A549 (cell line): Measurements from ENCODE around the gene VEZT. TPM values are rescaled to one million over a fixed set of nuclear protein-coding genes. Genes with fewer than 3 reads are reported as not detected.

Source experiments
- ATAC-seq, 2 experiments: fragments of 200-7000 bp in 1 of 2; fragments of >200 bp in 1 of 2; cut with Nextera tagmentation in 1 of 2; cut with Tn5 transposase in 1 of 2; 3 replicates each; pipeline versions ENCODE4 v1.8.0 to v1.9.1; 2018 to 2020; ENCODE audit warnings: mild to moderate bottlenecking in 1 of 2, moderate library complexity in 1 of 2
- CTCF ChIA-PET: fragments of 300-600 bp; sonication (Branson Sonifier 250); formaldehyde crosslinking; extraction: SDS; loops from one replicate; lab custom pipeline; 2021; ENCODE audit warnings: antibody characterized with exemption, inconsistent platforms; lab: Yijun Ruan, JAX
- POLR2A ChIA-PET: fragments of 350-600 bp; formaldehyde crosslinking; extraction: SDS; loops from one replicate; lab custom pipeline; 2021; ENCODE audit warnings: antibody characterized with exemption, inconsistent platforms; lab: Yijun Ruan, JAX
- DNase-seq, 2 experiments: peaks; one replicate each; pipeline versions ENCODE4 v3.0.0 to v3.0.0-alpha.2; 2011 to 2016; ENCODE audit warnings: low read depth in 1 of 2, low spot score in 1 of 2
- FAIRE-seq: peaks from 2 replicates; lab custom pipeline; 2011; peaks lifted over from hg19 to GRCh38; lab: Jason Lieb, UNC
- H3K27ac ChIP-seq, 2 experiments: fragments of >200 bp; sonication (Bioruptor Twin); formaldehyde crosslinking; 3 replicates each; pipeline ENCODE4 v1.5.1; 2016 to 2017
- H3K4me1 ChIP-seq: fragments of >200 bp; sonication (Bioruptor Twin); formaldehyde crosslinking; 3 replicates; pipeline ENCODE4 v1.6.1; 2016
- H3K4me2 ChIP-seq: fragments of >200 bp; sonication (Bioruptor Twin); formaldehyde crosslinking; 3 replicates; pipeline ENCODE4 v1.6.1; 2016
- H3K4me3 ChIP-seq: fragments of >200 bp; sonication (Bioruptor Twin); formaldehyde crosslinking; 3 replicates; pipeline ENCODE4 v1.5.1; 2016
- H3K9me3 ChIP-seq: fragments of >200 bp; sonication (Bioruptor Twin); formaldehyde crosslinking; 3 replicates; pipeline ENCODE4 v1.6.1; 2016
- EHMT2 ChIP-seq: fragments of 200-600 bp; sonication (generic); IDR thresholded peaks from 2 replicates; pipeline ENCODE4 v1.6.1; 2016; ENCODE audit warnings: antibody characterized with exemption, low read depth, mild to moderate bottlenecking, moderate library complexity
- ESRRA ChIP-seq: fragments of 150-350 bp; IDR thresholded peaks from 2 replicates; pipeline ENCODE4 v1.6.1; 2014; ENCODE audit warnings: mild to moderate bottlenecking, low read length, borderline replicate concordance
- FOSL2 ChIP-seq, 2 experiments: fragments of 450-650 bp in 1 of 2; fragments of >200 bp in 1 of 2; sonication (Bioruptor Twin) in 1 of 2; formaldehyde crosslinking; IDR thresholded peaks; 2 replicates each; pipeline versions ENCODE4 v1.5.0 to v1.6.1; 2016 to 2020; ENCODE audit warnings: mild to moderate bottlenecking in 1 of 2, moderate library complexity in 1 of 2
- FOXS1 ChIP-seq: fragments of 250-450 bp; sonication (Bioruptor Pico); IDR thresholded peaks from 2 replicates; pipeline ENCODE4 v1.5.0; 2020; ENCODE audit warnings: mild to moderate bottlenecking, moderate library complexity
- HDAC2 ChIP-seq: fragments of 200-600 bp; sonication (generic); IDR thresholded peaks from 2 replicates; pipeline ENCODE4 v1.6.1; 2016
- HES2 ChIP-seq: fragments of >200 bp; sonication (Bioruptor Twin); formaldehyde crosslinking; IDR thresholded peaks from 2 replicates; pipeline ENCODE4 v1.6.1; 2016
- HMGXB4 ChIP-seq: fragments of 250-450 bp; sonication (Bioruptor Pico); IDR thresholded peaks from 2 replicates; pipeline ENCODE4 v1.5.0; 2021; ENCODE audit warnings: mild to moderate bottlenecking, moderate library complexity, borderline replicate concordance
- HOXA7 ChIP-seq: fragments of 250-450 bp; sonication (Bioruptor Pico); IDR thresholded peaks from 2 replicates; pipeline ENCODE4 v1.5.0; 2020; ENCODE audit warnings: mild to moderate bottlenecking, moderate library complexity
- HOXB5 ChIP-seq: fragments of 250-450 bp; sonication (Bioruptor Pico); IDR thresholded peaks from 2 replicates; pipeline ENCODE4 v1.5.0; 2020; ENCODE audit warnings: mild to moderate bottlenecking, moderate library complexity
- JUN ChIP-seq, 2 experiments: fragments of >200 bp; sonication (Bioruptor Twin); formaldehyde crosslinking; IDR thresholded peaks; 2 replicates in 1 of 2; 3 replicates in 1 of 2; pipeline ENCODE4 v1.6.1; 2016 to 2017
- KDM5A ChIP-seq: fragments of 200-600 bp; sonication (generic); IDR thresholded peaks from 2 replicates; pipeline ENCODE4 v1.6.1; 2016; ENCODE audit warnings: antibody characterized with exemption, mild to moderate bottlenecking
- MAFK ChIP-seq: fragments of 450-650 bp; IDR thresholded peaks from 2 replicates; pipeline ENCODE4 v1.6.1; 2014; ENCODE audit not compliant: partially characterized antibody
- MAX ChIP-seq: IDR thresholded peaks from 2 replicates; pipeline ENCODE4 v1.6.1; 2012
- NFE2L2 ChIP-seq: fragments of 150-350 bp; conservative IDR thresholded peaks from 2 replicates; pipeline ENCODE4 v1.6.1; 2014; ENCODE audit warnings: low read length
- NR3C1 ChIP-seq: fragments of >200 bp; sonication (Bioruptor Twin); formaldehyde crosslinking; IDR thresholded peaks from 3 replicates; pipeline ENCODE4 v1.6.1; 2017
- PHF8 ChIP-seq: fragments of 200-600 bp; sonication (generic); IDR thresholded peaks from 2 replicates; pipeline ENCODE4 v1.6.1; 2016; ENCODE audit warnings: low read depth, mild to moderate bottlenecking, antibody characterized with exemption, moderate library complexity, borderline replicate concordance
- RAD21 ChIP-seq, 2 experiments: fragments of >200 bp in 1 of 2; sonication (Bioruptor Twin) in 1 of 2; formaldehyde crosslinking in 1 of 2; IDR thresholded peaks in 1 of 2; conservative IDR thresholded peaks in 1 of 2; 2 replicates in 1 of 2; 3 replicates in 1 of 2; pipeline ENCODE4 v1.6.1; 2012 to 2018; ENCODE audit warnings: inconsistent platforms in 1 of 2
- RCOR1 ChIP-seq: fragments of 150-350 bp; IDR thresholded peaks from 2 replicates; pipeline ENCODE4 v1.6.1; 2014; ENCODE audit warnings: antibody characterized with exemption, low read length, low read depth
- SMC3 ChIP-seq: fragments of >200 bp; sonication (Bioruptor Twin); formaldehyde crosslinking; IDR thresholded peaks from 3 replicates; pipeline ENCODE4 v1.6.1; 2018; ENCODE audit warnings: inconsistent platforms
- SREBF2 ChIP-seq: fragments of 450-650 bp; IDR thresholded peaks from 2 replicates; pipeline ENCODE4 v1.6.1; 2014; ENCODE audit warnings: mild to moderate bottlenecking, moderate library complexity
- TFCP2L1 ChIP-seq: fragments of 250-450 bp; sonication (Bioruptor Pico); IDR thresholded peaks from 2 replicates; pipeline ENCODE4 v1.5.0; 2021; ENCODE audit warnings: mild to moderate bottlenecking
- ZSCAN20 ChIP-seq: fragments of 250-450 bp; sonication (Bioruptor Pico); IDR thresholded peaks from 2 replicates; pipeline ENCODE4 v1.8.0; 2022; ENCODE audit warnings: mild to moderate bottlenecking, moderate library complexity
- WGBS: methylation state at CpG from one replicate; pipeline ENCODE4 v1.1.6; 2017; ENCODE audit errors: missing lambda C conversion rate; 5-methylcytosine and 5-hydroxymethylcytosine counted together
- polyA plus RNA-seq, 4 experiments: library from polyadenylated mRNA; depleted of rRNA in 3 of 4; stranded (reverse); fragments of >200 nt; fragmentation: RNase III in 1 of 4; extraction: RNeasy Plus Mini Kit Qiagen cat#74134 plus additional on column Dnase treatment in 1 of 4; gene quantifications; 2 replicates in 3 of 4; 3 replicates in 1 of 4; pipeline ENCODE4 v1.2.3, GENCODE V29; 2011 to 2017
- TF ChIP-seq, protein P1 (sequence below): IDR thresholded peaks from 2 replicates; pipeline ENCODE4 v1.6.1; 2012
- TF ChIP-seq, protein P2 (sequence below): fragments of >200 bp; sonication (Bioruptor Twin); formaldehyde crosslinking; IDR thresholded peaks from 3 replicates; pipeline ENCODE4 v1.6.1; 2016

Gene VEZT
- polyA plus RNA-seq, 2 of the 4 experiments (the other 2 are of a cell fraction): 87.1 to 259 TPM

- 42% methylated on average over 5 of the region's 5 CpGs for WGBS
- Histone ChIP-seq H3K4me2 (peak overlapping the region; percentile 40), H3K9me3 (no peaks in the 10 kb centered on the region), H3K4me1 (peaks cover 77% of the 10 kb centered on the region), H3K27ac (peak overlapping the region; percentile 73 to 90), H3K4me3 (no peak overlapping the region)
- CTCF ChIA-PET: interaction anchor here (0.8 to 0.9 kb wide), 4 partner anchors 9 to 65 kb away, joined by 3 to 4 read pairs (median 3); partner anchors contain the start of gene FGD6
- no peak for TF ChIP-seq RAD21 (conservative IDR thresholded peaks at IDR 0.05 in 1 of 2, IDR thresholded peaks at IDR 0.05 in 1 of 2)
- peak; percentile 92 for TF ChIP-seq MAFK
- TF ChIP-seq MAX: peak; percentile 39
- TF ChIP-seq FOSL2 (IDR thresholded peaks at IDR 0.05): no peak
- TF ChIP-seq FOSL2 (CRISPR knock-in tag; IDR thresholded peaks at IDR 0.05): peak; percentile 57
- no peak for TF ChIP-seq HOXB5 (CRISPR knock-in tag)
- TF ChIP-seq HOXA7: no peak
- peak; percentile 30; the same call in 1 of the 2 replicates for TF ChIP-seq NFE2L2
- DNase-seq (peak in 1 of 2 experiments; percentile 79), ATAC-seq (peak; percentile 59), FAIRE-seq (no peak)
- POLR2A ChIA-PET: no interaction called here
Measured at GRCh38 chr12:95182868-95183415, 34.7 kb upstream of the VEZT start.

DNA sequence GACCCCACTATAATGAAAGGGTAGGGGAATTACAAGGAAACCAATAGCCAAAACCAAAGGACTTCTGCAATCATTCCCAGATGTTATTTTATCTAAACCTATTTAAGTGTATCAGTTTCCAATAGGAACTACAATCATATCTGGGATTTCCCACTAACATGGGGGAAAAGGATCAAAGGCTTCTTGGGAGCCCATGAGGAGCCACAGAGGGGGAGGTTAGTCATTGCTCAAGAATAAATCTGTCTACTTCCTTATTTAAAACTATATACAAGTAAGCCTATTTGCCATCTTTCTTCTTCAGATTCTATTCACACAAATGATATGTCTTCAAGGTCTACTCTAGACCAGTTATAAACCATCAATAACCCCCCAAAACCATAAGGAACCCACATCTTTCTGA lies 33.5 kb upstream of the VEZT start:
- Histone ChIP-seq H3K27ac (peak overlapping the region; percentile 73 to 90; a peak in 4 of 6 replicates), H3K4me3 (no peak overlapping the region), H3K4me2 (peak overlapping the region; percentile 31), H3K4me1 (peaks cover 77% of the 10 kb centered on the region)
- FAIRE-seq (no peak), ATAC-seq (no peak), DNase-seq (peak in 1 of 2 experiments; percentile 50)
- POLR2A ChIA-PET: no interaction called here
- no peak for TF ChIP-seq EHMT2
- TF ChIP-seq, protein P1, sequence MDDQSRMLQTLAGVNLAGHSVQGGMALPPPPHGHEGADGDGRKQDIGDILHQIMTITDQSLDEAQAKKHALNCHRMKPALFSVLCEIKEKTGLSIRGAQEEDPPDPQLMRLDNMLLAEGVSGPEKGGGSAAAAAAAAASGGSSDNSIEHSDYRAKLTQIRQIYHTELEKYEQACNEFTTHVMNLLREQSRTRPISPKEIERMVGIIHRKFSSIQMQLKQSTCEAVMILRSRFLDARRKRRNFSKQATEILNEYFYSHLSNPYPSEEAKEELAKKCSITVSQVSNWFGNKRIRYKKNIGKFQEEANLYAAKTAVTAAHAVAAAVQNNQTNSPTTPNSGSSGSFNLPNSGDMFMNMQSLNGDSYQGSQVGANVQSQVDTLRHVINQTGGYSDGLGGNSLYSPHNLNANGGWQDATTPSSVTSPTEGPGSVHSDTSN: no peak
- no peak for TF ChIP-seq KDM5A
- no peak for TF ChIP-seq NR3C1
- no peak for TF ChIP-seq HES2
- TF ChIP-seq HDAC2: no peak
- TF ChIP-seq JUN (IDR thresholded peaks at IDR 0.05): no peak
- no peak for TF ChIP-seq PHF8
- no peak for TF ChIP-seq ESRRA
- TF ChIP-seq SMC3: no peak
- TF ChIP-seq, all 56 proteins: peak for 0
- CTCF ChIA-PET: interaction anchor here (0.9 to 1.0 kb wide), 2 partner anchors 16 to 33 kb away, joined by 3 read pairs; partner anchors contain the start of gene FGD6
- H3K9me3 ChIP-seq: no peaks in the 10 kb centered on the region

GRCh38 chr12:95185072-95185471 lies 32.5 kb upstream of the VEZT start:
- Histone ChIP-seq H3K4me3 (no peak overlapping the region), H3K9me3 (no peaks in the 10 kb centered on the region), H3K27ac (peak overlapping the region in 1 of 2 experiments; percentile 90; a peak in 3 of 6 replicates), H3K4me1 (peaks cover 77% of the 10 kb centered on the region), H3K4me2 (no peak overlapping the region)
- WGBS: 84% methylated on average over 8 of the region's 8 CpGs
- no peak for ATAC-seq
- POLR2A ChIA-PET: no interaction called here
- CTCF ChIA-PET: interaction anchor here (0.6 to 3.7 kb wide), 5 partner anchors 15 to 622 kb away, joined by 3 to 24 read pairs (median 3); partner anchors contain the start of genes FGD6 and VEZT
- no peak for FAIRE-seq
- TF ChIP-seq ZSCAN20: no peak
- no peak for TF ChIP-seq RAD21 (conservative IDR thresholded peaks at IDR 0.05 in 1 of 2, IDR thresholded peaks at IDR 0.05 in 1 of 2)
- no peak for TF ChIP-seq TFCP2L1 (CRISPR knock-in tag)
- TF ChIP-seq, protein P1: no peak
- no peak for TF ChIP-seq EHMT2
- TF ChIP-seq HMGXB4 (CRISPR knock-in tag): no peak
- TF ChIP-seq FOXS1 (CRISPR knock-in tag): no peak
- no peak for TF ChIP-seq SREBF2
- TF ChIP-seq RCOR1: no peak
- TF ChIP-seq PHF8: no peak
- TF ChIP-seq, protein P2, sequence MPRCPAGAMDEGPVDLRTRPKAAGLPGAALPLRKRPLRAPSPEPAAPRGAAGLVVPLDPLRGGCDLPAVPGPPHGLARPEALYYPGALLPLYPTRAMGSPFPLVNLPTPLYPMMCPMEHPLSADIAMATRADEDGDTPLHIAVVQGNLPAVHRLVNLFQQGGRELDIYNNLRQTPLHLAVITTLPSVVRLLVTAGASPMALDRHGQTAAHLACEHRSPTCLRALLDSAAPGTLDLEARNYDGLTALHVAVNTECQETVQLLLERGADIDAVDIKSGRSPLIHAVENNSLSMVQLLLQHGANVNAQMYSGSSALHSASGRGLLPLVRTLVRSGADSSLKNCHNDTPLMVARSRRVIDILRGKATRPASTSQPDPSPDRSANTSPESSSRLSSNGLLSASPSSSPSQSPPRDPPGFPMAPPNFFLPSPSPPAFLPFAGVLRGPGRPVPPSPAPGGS: no peak
- DNase-seq: no peak
